GM08714 (cell line): ENCODE results near the gene RAD21L1.

Source experiments
- H3K4me3 ChIP-seq: fragments of 200-500 bp; sonication (Bioruptor generic); 2 replicates; pipeline ENCODE4 v1.5.1; 2014; ENCODE audit warnings: mild to moderate bottlenecking, low read length, inconsistent platforms
- ZNF274 ChIP-seq: IDR thresholded peaks from 2 replicates; pipeline ENCODE4 v1.6.1; 2012; ENCODE audit warnings: mild to moderate bottlenecking, low read depth, low read length

The RAD21L1 gene

DNA sequence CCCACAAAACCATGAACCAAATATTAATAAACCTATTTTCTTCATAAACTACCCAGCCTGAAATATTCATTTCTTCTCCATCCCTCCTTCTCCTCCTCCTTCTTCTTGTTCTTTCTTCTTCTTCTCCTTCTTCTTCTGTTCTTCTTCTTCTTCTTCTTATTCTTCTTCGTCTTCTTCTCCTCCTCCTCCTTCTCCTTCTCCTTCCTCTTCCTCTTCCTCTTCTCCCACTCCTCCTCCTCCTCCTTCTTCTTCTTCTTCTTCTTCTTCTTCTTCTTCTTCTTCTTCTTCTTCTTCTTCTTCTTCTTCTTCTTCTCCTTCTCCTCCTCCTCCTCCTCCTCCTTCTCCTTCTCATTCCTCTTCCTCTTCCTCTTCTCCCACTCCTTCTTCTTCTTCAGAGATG lies 36.0 kb upstream of the RAD21L1 start:
- H3K4me3 ChIP-seq: no peak overlapping the region
- TF ChIP-seq ZNF274: no peak

DNA sequence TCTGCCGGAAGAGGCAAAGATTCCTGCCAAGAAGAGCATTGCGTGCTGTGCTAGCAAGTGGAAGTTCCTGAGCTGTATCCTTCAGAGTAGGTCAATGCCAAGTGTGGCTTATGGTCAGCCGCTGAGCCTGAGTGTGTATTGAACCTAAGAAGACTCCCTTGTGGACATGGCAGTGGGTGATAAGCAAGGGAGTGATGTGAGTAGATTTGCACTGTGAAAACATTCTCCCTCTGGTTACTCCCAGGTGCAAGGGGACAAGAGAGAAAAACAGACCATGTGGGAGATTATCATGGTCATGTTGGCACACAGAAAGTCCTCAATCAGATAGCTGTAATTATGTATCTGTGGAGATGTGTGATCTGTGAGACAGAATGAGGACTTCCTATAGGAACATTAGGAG lies 35.0 kb upstream of the RAD21L1 start:
- TF ChIP-seq ZNF274: no peak
- no peak overlapping the region for H3K4me3 ChIP-seq

DNA sequence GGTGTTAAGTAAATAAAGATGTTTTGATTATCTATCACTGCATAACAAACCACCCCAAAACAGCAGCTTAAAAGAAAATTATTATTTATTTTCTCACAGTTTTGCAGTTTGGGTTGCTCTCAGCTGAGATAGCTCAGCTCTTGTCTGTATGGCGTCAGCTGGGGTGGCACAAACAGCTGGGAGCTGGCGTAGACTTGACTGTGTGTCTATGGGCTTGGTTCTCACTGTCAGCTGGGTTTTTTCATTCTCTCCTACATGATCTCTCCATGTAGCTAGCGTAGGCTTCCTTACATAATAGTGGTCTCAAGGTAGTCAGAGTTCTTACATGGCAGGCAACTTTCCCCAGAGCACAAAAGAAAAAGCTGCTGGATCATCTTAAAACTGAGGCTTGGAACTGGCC lies 34.5 kb upstream of the RAD21L1 start:
- TF ChIP-seq ZNF274: no peak
- no peak overlapping the region for H3K4me3 ChIP-seq

DNA sequence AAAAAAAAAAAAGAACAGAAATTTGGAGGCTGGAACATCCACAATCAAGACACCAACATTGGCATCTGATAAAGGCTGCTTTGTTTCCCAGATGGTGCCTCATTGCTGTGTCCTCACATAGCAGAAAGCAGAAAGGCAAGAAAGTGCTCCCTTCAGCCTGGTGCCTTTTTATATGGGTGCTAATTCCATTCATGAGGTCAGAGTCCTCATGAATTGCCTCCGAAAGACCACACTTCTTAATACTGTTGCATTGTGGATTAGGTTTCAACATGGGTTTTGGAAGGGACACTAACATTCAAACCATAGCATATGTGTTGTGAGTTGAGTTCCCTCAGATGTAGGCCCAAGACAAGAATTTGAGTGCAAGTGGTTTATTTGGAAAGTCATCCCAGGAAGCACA lies 30.6 kb upstream of the RAD21L1 start:
- no peak overlapping the region for H3K4me3 ChIP-seq
- no peak for TF ChIP-seq ZNF274

DNA sequence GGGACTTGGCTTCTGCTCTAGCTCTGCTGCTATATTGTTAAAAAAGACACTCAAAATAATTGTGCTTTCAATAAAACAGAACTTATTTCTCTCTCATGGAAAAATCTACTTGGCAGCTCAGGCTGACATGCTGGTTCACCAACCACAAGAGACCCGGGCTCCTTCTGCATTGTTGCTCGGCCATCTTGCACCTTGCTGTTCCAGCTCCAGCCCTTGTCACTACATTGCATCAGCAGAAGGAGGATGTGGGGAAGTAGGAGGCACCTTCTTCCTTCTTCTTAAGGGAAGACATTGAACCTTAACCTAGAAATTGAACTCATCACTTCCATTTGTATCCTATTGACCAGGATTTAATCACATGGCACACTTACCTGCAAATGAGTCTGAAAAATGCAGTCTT lies 29.2 kb upstream of the RAD21L1 start:
- H3K4me3 ChIP-seq: no peak overlapping the region
- TF ChIP-seq ZNF274: no peak

DNA sequence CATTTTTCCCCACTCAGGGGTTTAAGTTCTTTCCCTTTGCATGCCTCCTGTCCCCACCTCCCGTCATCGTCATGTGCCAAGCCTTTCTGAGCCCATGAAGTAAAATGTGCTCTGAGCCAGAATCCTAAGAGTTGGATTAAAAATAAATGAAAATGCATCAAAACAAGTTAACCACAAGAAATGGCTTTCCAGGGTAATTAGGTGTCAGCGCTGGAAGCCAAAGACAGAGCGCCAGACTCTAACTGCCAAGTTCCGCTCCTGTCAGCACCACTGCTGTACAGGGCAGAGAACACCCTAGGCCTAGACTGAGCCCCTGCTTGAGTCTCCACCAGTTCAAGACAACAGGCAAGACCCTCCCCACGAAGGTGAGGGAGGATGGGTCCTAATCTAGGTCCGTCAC lies 28.0 kb upstream of the RAD21L1 start:
- TF ChIP-seq ZNF274: no peak
- H3K4me3 ChIP-seq: no peak overlapping the region

DNA sequence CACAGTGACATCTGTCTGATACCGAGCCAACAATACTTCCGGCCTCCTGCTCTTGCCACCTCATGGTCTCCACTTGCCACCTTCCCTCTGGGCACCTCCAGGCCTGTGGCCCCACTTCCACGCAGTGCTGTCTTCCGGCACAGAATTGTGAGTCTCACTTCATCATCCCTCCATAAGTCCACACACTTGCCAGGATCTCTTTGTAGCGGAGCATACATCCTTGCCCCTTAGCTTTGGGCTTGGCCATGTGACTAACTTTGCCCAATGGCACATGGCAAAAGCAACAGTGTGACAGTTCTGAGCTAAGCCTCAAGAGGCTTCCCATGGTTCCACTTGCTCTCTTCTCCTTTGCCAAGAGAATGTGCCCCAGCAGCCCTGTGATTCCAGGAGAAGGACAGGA lies 27.1 kb upstream of the RAD21L1 start:
- no peak for TF ChIP-seq ZNF274
- H3K4me3 ChIP-seq: no peak overlapping the region

DNA sequence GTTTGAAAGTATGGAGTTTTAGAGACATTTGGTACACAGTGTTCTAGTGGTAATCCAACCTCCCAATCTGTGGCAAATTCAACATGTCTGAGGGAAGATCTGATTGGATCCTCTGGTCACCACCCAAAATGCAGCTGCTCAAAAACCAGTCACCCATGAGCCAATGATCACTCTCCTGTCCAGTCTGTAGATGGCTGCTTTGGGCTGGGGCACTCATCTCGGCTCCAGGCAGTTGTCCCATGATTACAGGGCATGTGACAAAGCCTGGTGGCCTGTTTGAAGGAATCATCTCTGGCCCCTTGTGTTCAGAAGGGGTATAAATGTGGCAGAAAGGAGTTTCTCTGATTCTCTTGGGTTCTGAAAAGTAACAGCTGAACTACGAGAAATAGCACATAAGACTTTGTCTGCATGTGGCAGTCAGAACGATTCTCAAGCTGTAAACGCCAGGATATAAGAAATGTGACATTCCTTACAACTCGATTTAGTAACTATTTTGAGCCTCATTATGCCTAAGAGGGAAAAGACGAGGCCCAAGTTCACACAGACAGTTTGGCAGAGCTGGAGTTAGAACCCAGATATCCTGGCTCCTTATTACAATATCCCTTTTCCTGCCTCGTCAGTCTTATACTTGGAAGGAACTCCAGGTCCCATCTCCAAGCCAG lies 26.5 kb upstream of the RAD21L1 start:
- no peak for TF ChIP-seq ZNF274
- H3K4me3 ChIP-seq: no peak overlapping the region

DNA sequence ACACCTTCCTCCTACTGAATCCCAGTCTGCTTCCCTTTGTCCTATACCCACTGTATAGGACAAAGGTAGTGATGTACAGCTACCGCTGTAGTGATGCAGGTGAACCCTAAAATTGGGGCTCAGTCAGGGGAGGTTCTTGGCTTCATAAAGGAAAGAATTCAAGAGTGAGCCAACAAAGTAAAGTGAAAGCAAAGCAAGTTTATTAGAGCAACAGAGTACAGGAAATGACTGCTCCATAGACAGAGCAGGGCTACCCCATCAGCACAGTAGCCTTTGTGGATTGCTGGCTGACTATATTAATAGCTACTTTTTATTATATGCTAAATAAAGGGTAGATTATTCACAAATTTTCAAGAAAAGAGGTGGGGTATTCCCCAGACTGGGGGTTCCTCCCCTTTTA lies 25.9 kb upstream of the RAD21L1 start:
- no peak overlapping the region for H3K4me3 ChIP-seq
- TF ChIP-seq ZNF274: no peak

DNA sequence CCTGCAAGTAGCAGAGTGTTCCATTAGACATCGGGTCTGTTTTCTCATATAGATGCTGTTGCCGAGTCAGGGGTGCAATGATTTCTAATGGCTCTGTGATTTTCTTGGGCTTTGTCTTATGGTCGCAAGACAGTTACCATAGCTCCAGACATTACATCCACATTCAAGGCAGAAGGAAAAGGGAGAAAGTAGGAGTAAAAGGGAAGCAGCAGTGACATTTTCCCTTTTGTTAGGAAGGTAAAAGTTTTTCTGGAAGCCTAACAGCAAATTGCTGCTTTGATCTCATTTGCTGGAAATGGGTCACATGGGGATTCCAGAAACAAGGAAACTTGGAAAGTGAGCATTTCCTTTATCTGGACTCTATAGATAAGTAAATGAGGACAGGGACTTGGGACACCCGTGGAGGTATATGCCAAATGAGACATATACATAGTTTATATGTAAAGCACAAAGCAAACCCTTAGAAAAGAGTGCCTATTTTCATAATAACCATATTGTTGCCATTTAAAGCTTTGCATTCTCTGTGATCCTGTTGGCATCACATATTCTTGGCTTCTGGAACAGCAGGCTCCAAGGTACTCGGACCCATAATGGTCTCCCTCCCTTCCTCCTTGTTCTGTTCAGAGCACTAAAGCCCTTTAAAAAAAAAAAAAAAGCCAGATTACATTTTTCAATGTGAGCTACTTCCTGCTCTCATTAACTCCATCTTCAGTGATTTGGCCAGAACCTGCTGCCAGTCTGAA lies 22.9 kb upstream of the RAD21L1 start, which contains the start of gene C20orf202:
C20orf202 (plus strand) TSS at position 693 of the 743 bp plus-strand sequence. CDS start 132 bp downstream, outside the sequence.
- no peak within 1 kb of the TSS for H3K4me3 ChIP-seq
- no peak for TF ChIP-seq ZNF274

DNA sequence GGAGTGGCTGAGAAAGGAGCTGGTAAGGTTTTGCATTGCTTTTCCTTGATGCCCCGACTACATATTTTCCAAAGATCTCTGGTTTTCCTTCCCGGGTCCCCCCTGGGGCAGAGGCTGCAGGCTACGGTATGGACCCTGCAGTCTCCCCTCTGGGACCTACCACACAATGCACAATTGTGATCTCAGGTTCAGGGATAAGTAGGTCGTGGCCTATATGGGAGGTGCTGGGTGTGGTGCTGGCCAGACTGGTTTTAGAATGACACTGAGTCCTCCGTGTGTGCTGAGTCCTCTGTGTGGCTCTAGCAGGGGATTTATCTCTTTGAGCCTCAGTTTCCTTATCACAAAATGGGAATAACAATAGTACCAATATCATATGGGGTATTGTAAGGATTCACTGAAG lies 22.2 kb upstream of the RAD21L1 start:
- TF ChIP-seq ZNF274: no peak
- no peak overlapping the region for H3K4me3 ChIP-seq

DNA sequence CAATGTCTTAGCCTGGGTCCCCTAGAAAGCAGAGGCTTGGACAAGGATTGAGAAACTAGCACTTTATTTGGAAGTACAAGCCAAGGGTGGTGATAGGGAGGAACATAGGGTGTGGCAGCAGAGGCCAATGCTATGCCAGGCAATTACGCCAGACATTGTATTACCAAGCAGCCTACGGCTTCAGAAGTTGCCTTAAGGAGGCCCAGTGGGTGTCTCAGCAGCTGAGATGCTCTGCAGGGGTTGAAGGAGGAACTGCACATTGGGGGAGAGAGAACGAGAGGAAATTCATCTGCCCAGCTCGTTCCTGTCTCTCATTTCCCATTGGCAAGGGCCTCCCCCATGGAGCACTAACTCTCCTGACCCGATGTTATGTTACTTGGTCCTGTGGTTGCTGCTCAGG lies 21.7 kb upstream of the RAD21L1 start:
- no peak overlapping the region for H3K4me3 ChIP-seq
- no peak for TF ChIP-seq ZNF274

DNA sequence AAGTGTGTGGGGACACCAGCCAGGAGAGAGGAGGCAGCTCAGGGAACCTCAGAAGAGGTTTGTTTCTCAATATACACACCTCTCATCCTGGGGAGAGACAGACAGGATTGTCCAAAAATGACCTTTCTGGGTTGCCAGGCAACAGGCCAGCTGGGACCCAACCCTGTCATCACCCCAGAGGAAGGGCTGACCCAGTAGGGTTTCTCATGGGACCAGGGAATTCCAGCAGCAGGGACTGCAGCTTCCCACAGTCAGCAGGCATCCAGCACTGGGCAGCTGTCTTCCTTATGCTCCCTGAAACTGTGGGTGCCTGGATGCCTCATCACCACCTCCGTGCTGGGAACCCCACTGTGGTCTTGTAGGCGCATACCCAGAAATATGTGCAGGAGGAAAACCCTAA lies 21.3 kb upstream of the RAD21L1 start:
- TF ChIP-seq ZNF274: no peak
- no peak overlapping the region for H3K4me3 ChIP-seq

DNA sequence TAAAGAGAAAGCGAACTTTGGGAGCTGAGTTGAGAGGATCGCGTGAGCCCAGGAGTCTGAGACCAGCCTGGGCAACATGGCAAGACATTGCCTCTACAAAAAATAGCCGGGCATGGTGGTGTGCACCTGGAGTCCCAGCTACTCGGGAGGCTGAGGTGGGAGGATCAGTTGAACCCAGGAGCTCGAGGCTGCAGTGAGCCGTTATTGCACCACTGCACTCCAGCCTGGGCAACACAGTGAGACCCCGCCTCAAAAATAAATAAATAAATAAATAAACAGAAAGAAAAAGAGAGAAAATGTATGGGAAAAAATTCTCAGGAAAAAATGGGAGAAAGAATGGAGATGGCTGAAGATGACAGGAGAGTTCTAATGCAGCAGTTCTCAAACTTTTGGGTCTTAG lies 20.0 kb upstream of the RAD21L1 start:
- no peak for TF ChIP-seq ZNF274

DNA sequence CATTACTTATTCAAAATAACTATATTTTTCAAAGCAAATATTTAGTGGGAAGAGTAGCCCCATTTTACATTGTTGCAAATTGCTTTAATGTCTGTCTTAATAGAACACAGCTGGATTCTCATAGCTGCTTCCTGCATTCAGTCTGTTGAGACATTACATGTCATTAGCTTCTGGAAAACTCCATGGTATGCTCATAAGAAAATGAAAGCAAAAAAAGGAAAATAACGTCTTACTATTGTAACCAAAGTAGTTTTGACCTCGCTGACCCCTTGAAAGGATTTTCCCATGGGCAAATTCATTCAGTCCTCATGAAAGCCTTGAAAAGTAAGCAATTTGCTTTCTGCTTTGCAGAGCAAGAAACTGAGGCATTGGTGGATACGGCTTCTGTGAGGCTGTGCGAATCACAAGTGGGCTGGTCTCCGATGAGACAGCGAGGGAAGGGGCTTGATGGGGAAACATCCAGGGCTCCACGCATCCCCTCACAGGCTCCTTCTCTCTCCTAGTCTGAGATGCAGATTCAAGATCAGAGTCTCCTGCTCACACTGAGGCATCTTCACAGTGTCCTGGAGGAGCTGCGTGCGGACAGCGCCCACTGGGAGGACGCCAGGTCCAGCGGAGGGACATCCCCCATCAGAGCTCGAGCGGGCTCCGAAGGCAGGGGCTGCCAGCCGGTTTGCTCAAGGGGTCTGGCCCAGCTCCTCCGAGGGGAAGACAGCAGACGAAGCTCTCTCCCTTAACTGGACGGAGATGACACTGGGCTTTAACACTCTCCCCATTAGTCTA lies 19.3 kb upstream of the RAD21L1 start:
- TF ChIP-seq ZNF274: no peak
- no peak overlapping the region for H3K4me3 ChIP-seq

More for the DNA sequence above, 20.0 kb upstream of the RAD21L1 start:
- no peak overlapping the region for H3K4me3 ChIP-seq
